SK-N-SH (cell line): ENCODE data around the gene TOX2.

Experiments
- MAX ChIP-seq: IDR thresholded peaks from 2 replicates; pipeline ENCODE4 v1.4.0; 2012; ENCODE audit warnings: low read depth
- POLR2AphosphoS5 ChIP-seq: IDR thresholded peaks from 2 replicates; pipeline ENCODE4 v1.6.1; 2012; ENCODE audit warnings: low read depth, low read length
- RFX5 ChIP-seq: IDR thresholded peaks from 2 replicates; pipeline ENCODE4 v1.6.1; 2012; ENCODE audit warnings: mild to moderate bottlenecking, improper control_type of control experiment, low read length
- SMC3 ChIP-seq: IDR thresholded peaks from 2 replicates; pipeline ENCODE4 v1.6.1; 2012; ENCODE audit warnings: low read depth, low read length, improper control_type of control experiment
- TF ChIP-seq, protein P1 (sequence below): fragments of 200-600 bp; sonication (generic); IDR thresholded peaks from 2 replicates; pipeline ENCODE4 v1.6.1; 2017; ENCODE audit warnings: antibody characterized with exemption, mild to moderate bottlenecking, moderate library complexity

- no peak for TF ChIP-seq MAX
- TF ChIP-seq, protein P1, sequence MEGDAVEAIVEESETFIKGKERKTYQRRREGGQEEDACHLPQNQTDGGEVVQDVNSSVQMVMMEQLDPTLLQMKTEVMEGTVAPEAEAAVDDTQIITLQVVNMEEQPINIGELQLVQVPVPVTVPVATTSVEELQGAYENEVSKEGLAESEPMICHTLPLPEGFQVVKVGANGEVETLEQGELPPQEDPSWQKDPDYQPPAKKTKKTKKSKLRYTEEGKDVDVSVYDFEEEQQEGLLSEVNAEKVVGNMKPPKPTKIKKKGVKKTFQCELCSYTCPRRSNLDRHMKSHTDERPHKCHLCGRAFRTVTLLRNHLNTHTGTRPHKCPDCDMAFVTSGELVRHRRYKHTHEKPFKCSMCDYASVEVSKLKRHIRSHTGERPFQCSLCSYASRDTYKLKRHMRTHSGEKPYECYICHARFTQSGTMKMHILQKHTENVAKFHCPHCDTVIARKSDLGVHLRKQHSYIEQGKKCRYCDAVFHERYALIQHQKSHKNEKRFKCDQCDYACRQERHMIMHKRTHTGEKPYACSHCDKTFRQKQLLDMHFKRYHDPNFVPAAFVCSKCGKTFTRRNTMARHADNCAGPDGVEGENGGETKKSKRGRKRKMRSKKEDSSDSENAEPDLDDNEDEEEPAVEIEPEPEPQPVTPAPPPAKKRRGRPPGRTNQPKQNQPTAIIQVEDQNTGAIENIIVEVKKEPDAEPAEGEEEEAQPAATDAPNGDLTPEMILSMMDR: no peak
- TF ChIP-seq RFX5: no peak
- TF ChIP-seq POLR2AphosphoS5: no peak
- no peak for TF ChIP-seq SMC3
Measured at GRCh38 chr20:44079291-44079690, 164.6 kb downstream of the TOX2 start.
